ENCODE data around the gene ERF. TPM values are rescaled to one million over a fixed set of nuclear protein-coding genes. Genes with fewer than 3 reads are reported as not detected.

Gene ERF
- polyA plus RNA-seq, 1 donor from 2014 or later = 3.8 TPM

GRCh38 chr19:42244347-42245220 lies 10.3 kb downstream of the ERF start:
- Histone ChIP-seq H3K9me2 (ENCODE audit: insufficient read depth, low read length) (no peaks in the 10 kb centered on the region), H3K4me3 (ENCODE audit: low read length) (peak overlapping the region; percentile 61), H3K27me3 (ENCODE audit: insufficient read depth, low read depth, low read length) (no peaks in the 10 kb centered on the region), H3K4me2 (ENCODE audit: low read length) (peak overlapping the region; percentile 40), H2AFZ (ENCODE audit: low read depth, low read length) (peak overlapping the region; percentile 72), H4K20me1 (ENCODE audit: insufficient read depth) (no peaks in the 10 kb centered on the region), H3K36me3 (ENCODE audit: insufficient read depth, low read length) (no peaks in the 10 kb centered on the region), H3K27ac (ENCODE audit: low read length) (peak overlapping the region; percentile 47), H3F3A (ENCODE audit: insufficient read depth, low read length, poor library complexity, severe bottlenecking) (no peaks in the 10 kb centered on the region), H3K9ac (ENCODE audit: low read length) (peak overlapping the region; percentile 40), H3K9me3 (ENCODE audit: low read length) (no peaks in the 10 kb centered on the region), H3K79me2 (replicated peaks; ENCODE audit: insufficient read depth, low read length) (peaks cover 22% of the 10 kb centered on the region)
- TF ChIP-seq MXI1 (conservative IDR thresholded peaks at IDR 0.05; ENCODE audit: poor library complexity, severe bottlenecking) (peak; percentile 48), REST (IDR thresholded peaks at IDR 0.05; ENCODE audit: borderline replicate concordance) (no peak), EP300 (conservative IDR thresholded peaks at IDR 0.05; ENCODE audit: poor library complexity, severe bottlenecking) (no peak), CTCF (IDR thresholded peaks at IDR 0.05; ENCODE audit: poor library complexity, severe bottlenecking) (peak; percentile 94), EZH2 (IDR thresholded peaks at IDR 0.05; ENCODE audit: borderline replicate concordance, insufficient read depth, low read length, poor library complexity, severe bottlenecking) (no peak), SMC3 (conservative IDR thresholded peaks at IDR 0.05; ENCODE audit: poor library complexity) (peak; percentile 77), TAF1 (IDR thresholded peaks at IDR 0.05; ENCODE audit: low read depth) (no peak), RAD21 (conservative IDR thresholded peaks at IDR 0.05) (peak; percentile 58), POLR2AphosphoS5 (IDR thresholded peaks at IDR 0.05) (no peak)

- no peaks in the 10 kb centered on the region for H3K27me3 ChIP-seq (ENCODE audit: insufficient read depth, low read depth, low read length)
- H2AFZ ChIP-seq (ENCODE audit: low read depth, low read length) = no peak within 1 kb of the TSS
- TF ChIP-seq CTCF (IDR thresholded peaks at IDR 0.05; ENCODE audit: poor library complexity, severe bottlenecking) (no peak), SMC3 (conservative IDR thresholded peaks at IDR 0.05; ENCODE audit: poor library complexity) (peak; percentile 34), TAF1 (IDR thresholded peaks at IDR 0.05; ENCODE audit: low read depth) (peak; percentile 72), POLR2AphosphoS5 (IDR thresholded peaks at IDR 0.05) (peak; percentile 72), EZH2 (IDR thresholded peaks at IDR 0.05; ENCODE audit: borderline replicate concordance, insufficient read depth, low read length, poor library complexity, severe bottlenecking) (no peak), REST (IDR thresholded peaks at IDR 0.05; ENCODE audit: borderline replicate concordance) (peak; percentile 44), MXI1 (conservative IDR thresholded peaks at IDR 0.05; ENCODE audit: poor library complexity, severe bottlenecking) (peak; percentile 82), EP300 (conservative IDR thresholded peaks at IDR 0.05; ENCODE audit: poor library complexity, severe bottlenecking) (peak; percentile 78), RAD21 (conservative IDR thresholded peaks at IDR 0.05) (no peak)
- peak within 1 kb of the TSS; percentile 74 for H3K27ac ChIP-seq (ENCODE audit: low read length)
- H3K9ac ChIP-seq (ENCODE audit: low read length) = peak within 1 kb of the TSS; percentile 88
- H3K9me3 ChIP-seq (ENCODE audit: low read length) = no peaks in the 10 kb centered on the region
- H3K4me2 ChIP-seq (ENCODE audit: low read length) = peak within 1 kb of the TSS; percentile 56
- H3K36me3 ChIP-seq (ENCODE audit: insufficient read depth, low read length) = no peaks in the 10 kb centered on the region
- peaks cover 22% of the 10 kb centered on the region for H3K79me2 ChIP-seq (replicated peaks; ENCODE audit: insufficient read depth, low read length)
- H3K9me2 ChIP-seq (ENCODE audit: insufficient read depth, low read length) = no peaks in the 10 kb centered on the region
- peak within 1 kb of the TSS; percentile 93 for H3K4me3 ChIP-seq (ENCODE audit: low read length)
- no peaks in the 10 kb centered on the region for H3F3A ChIP-seq (ENCODE audit: insufficient read depth, low read length, poor library complexity, severe bottlenecking)
- no peaks in the 10 kb centered on the region for H4K20me1 ChIP-seq (ENCODE audit: insufficient read depth)
Measured at GRCh38 chr19:42242512-42243409, 12.2 kb downstream of the ERF start, which contains the start of gene GSK3A. TSS of gene GSK3A (minus strand) at chr19:42242602. CDS start at chr19:42242465, 137 bp downstream.
